ENCODE results near the gene CAP1.
A peak's percentile ranks its signal among the peaks of the same experiment; 100 is the strongest.
"Not testable (repeated sequence)": the region's sequence is repeated elsewhere in the genome, so short reads cannot be mapped to it uniquely, and the experiment has no call there.

Gene CAP1

GRCh38 chr1:40059338-40059959 lies 18.9 kb downstream of the CAP1 start:
- no peak for DNase-seq (ENCODE audit: low read depth)

- DNase-seq (ENCODE audit: low read depth): no peak
Measured at GRCh38 chr1:40059960-40060750, 19.6 kb downstream of the CAP1 start.

GRCh38 chr1:40064797-40065499 lies 24.4 kb downstream of the CAP1 start:
- DNase-seq (ENCODE audit: low read depth): no peak

GRCh38 chr1:40067023-40067422 lies 26.5 kb downstream of the CAP1 start:
- no peak for DNase-seq (ENCODE audit: low read depth)

GRCh38 chr1:40067851-40068250 lies 27.3 kb downstream of the CAP1 start:
- no peak for DNase-seq (ENCODE audit: low read depth)

- DNase-seq (ENCODE audit: low read depth): no peak
Measured at GRCh38 chr1:40072142-40072541, 31.6 kb downstream of the CAP1 start.

- no peak for DNase-seq (ENCODE audit: low read depth)
Measured at GRCh38 chr1:40073062-40073461, 32.5 kb downstream of the CAP1 start.

- no peak for DNase-seq (ENCODE audit: low read depth)
Measured at GRCh38 chr1:40075266-40075665, 34.7 kb downstream of the CAP1 start.

- DNase-seq (ENCODE audit: low read depth): peak; percentile 43
Measured at GRCh38 chr1:40076895-40077312, 36.4 kb downstream of the CAP1 start.

- no peak for DNase-seq (ENCODE audit: low read depth)
Measured at GRCh38 chr1:40078512-40079333, 38.2 kb downstream of the CAP1 start.

GRCh38 chr1:40079774-40080400 lies 39.4 kb downstream of the CAP1 start:
- DNase-seq (ENCODE audit: low read depth): no peak

- no peak for DNase-seq (ENCODE audit: low read depth)
Measured at GRCh38 chr1:40081871-40082270, 41.3 kb downstream of the CAP1 start.

- not testable (repeated sequence) for DNase-seq (ENCODE audit: low read depth)
Measured at GRCh38 chr1:40084750-40085149, 44.2 kb downstream of the CAP1 start.

GRCh38 chr1:40090652-40091355 lies 50.3 kb downstream of the CAP1 start:
- no peak for DNase-seq (ENCODE audit: low read depth)

GRCh38 chr1:40092241-40092640 lies 51.7 kb downstream of the CAP1 start:
- DNase-seq (ENCODE audit: low read depth): no peak

- DNase-seq (ENCODE audit: low read depth): no peak
Measured at GRCh38 chr1:40092706-40093639, 52.4 kb downstream of the CAP1 start.

- no peak for DNase-seq (ENCODE audit: low read depth)
Measured at GRCh38 chr1:40094466-40095110, 54.1 kb downstream of the CAP1 start.

- DNase-seq (ENCODE audit: low read depth): no peak
Measured at GRCh38 chr1:40095806-40096205, 55.3 kb downstream of the CAP1 start.

- DNase-seq (ENCODE audit: low read depth): no peak
Measured at GRCh38 chr1:40096646-40096976, 56.1 kb downstream of the CAP1 start.

Data from non-pigmented ciliary epithelial cell (primary cell).